Endodermal cell (in vitro differentiated cells): ENCODE measurements around the gene SPATA33. TPM values are rescaled to one million over a fixed set of nuclear protein-coding genes. Genes with fewer than 3 reads are reported as not detected.

ENCODE experiments used
- DNase-seq: peaks from one replicate; pipeline ENCODE4 v3.0.0-alpha.2; 2017
- H3K27ac ChIP-seq: 2 replicates; pipeline ENCODE4 v1.5.1; 2013; ENCODE audit warnings: mild to moderate bottlenecking, low read depth, low read length, moderate library complexity
- H3K27me3 ChIP-seq: 2 replicates; pipeline ENCODE4 v1.6.1; 2013; ENCODE audit warnings: mild to moderate bottlenecking, low read length, moderate library complexity; ENCODE audit not compliant: insufficient read depth, control insufficient read depth, poor library complexity, severe bottlenecking
- H3K36me3 ChIP-seq: 2 replicates; pipeline ENCODE4 v1.7.0; 2013; ENCODE audit warnings: mild to moderate bottlenecking, low read length, moderate library complexity; ENCODE audit not compliant: control insufficient read depth, insufficient read depth
- H3K4me1 ChIP-seq: one replicate; pipeline ENCODE4 v1.7.0; 2013; ENCODE audit warnings: low read length; ENCODE audit not compliant: control insufficient read depth, insufficient read depth
- H3K4me3 ChIP-seq: 2 replicates; pipeline ENCODE4 v1.5.1; 2013; ENCODE audit warnings: mild to moderate bottlenecking, low read length, moderate library complexity
- H3K9ac ChIP-seq: 2 replicates; pipeline ENCODE4 v1.6.1; 2013; ENCODE audit warnings: mild to moderate bottlenecking, low read length, moderate library complexity; ENCODE audit not compliant: poor library complexity, severe bottlenecking; ENCODE audit errors: extremely low read depth
- H3K9me3 ChIP-seq: 2 replicates; pipeline ENCODE4 v1.6.1; 2013; ENCODE audit warnings: mild to moderate bottlenecking, low read length, moderate library complexity; ENCODE audit not compliant: control insufficient read depth
- H3K27ac Mint-ChIP-seq: 2 replicates; pipeline ENCODE4 v1.8.0; 2020; ENCODE audit warnings: mixed read lengths
- H3K27me3 Mint-ChIP-seq: 2 replicates; pipeline ENCODE4 v1.8.0; 2021; ENCODE audit warnings: mild to moderate bottlenecking, mixed read lengths; ENCODE audit not compliant: insufficient read depth
- H3K36me3 Mint-ChIP-seq: 2 replicates; pipeline ENCODE4 v1.8.0; 2020; ENCODE audit warnings: low read depth, mixed read lengths
- H3K4me1 Mint-ChIP-seq: 2 replicates; pipeline ENCODE4 v1.8.0; 2020; ENCODE audit warnings: mixed read lengths
- H3K4me3 Mint-ChIP-seq: 2 replicates; pipeline ENCODE4 v1.8.0; 2020; ENCODE audit warnings: mild to moderate bottlenecking, moderate library complexity, mixed read lengths
- H3K9me3 Mint-ChIP-seq: 2 replicates; pipeline ENCODE4 v1.8.0; 2020; ENCODE audit warnings: mild to moderate bottlenecking, mixed read lengths
- WGBS, 2 experiments: methylation state at CpG; one replicate each; pipeline versions ENCODE4 v1.1.5 to v1.1.7; 2013; ENCODE audit warnings: missing lambda C conversion rate in 2 of 2, mixed read lengths in 1 of 2; ENCODE audit not compliant: insufficient coverage in 1 of 2, insufficient read length in 1 of 2; 5-methylcytosine and 5-hydroxymethylcytosine counted together
- total RNA-seq, 2 donors: library from RNA; stranded (reverse); fragmentation: NEBNext Ultra II Directional in 1 of 2; extraction: Animal tissue kit (Norgen Biotek cat#: 25700) in 1 of 2; gene quantifications; 2 replicates in 1 of 2; 3 replicates in 1 of 2; pipeline ENCODE4 v1.2.1, GENCODE V29; 2021
- TF ChIP-seq, protein P1 (sequence below): fragments of 200-600 bp; sonication (generic); conservative IDR thresholded peaks from 2 replicates; pipeline ENCODE4 v1.5.0; 2021; ENCODE audit warnings: antibody characterized with exemption, mild to moderate bottlenecking

SPATA33 gene
- total RNA-seq, 2 donors from 2014 or later = 21.8 to 28.7 TPM

GRCh38 chr16:89639385-89639784 lies 18.3 kb upstream of the SPATA33 start:
- no peaks in the 10 kb centered on the region for H3K36me3 Mint-ChIP-seq
- WGBS, 2 experiments = 88 to 100% methylated on average over 4 to 6 of the region's 6 CpGs
- Histone ChIP-seq H3K36me3 (peaks cover 5% of the 10 kb centered on the region), H3K4me3 (no peak overlapping the region), H3K9ac (no peak overlapping the region), H3K27ac (no peak overlapping the region), H3K4me1 (peaks cover 5% of the 10 kb centered on the region), H3K9me3 (no peaks in the 10 kb centered on the region), H3K27me3 (peaks cover 14% of the 10 kb centered on the region)
- peaks cover 8% of the 10 kb centered on the region for H3K4me1 Mint-ChIP-seq
- peaks cover 10% of the 10 kb centered on the region for H3K27me3 Mint-ChIP-seq
- no peaks in the 10 kb centered on the region for H3K9me3 Mint-ChIP-seq
- H3K27ac Mint-ChIP-seq = no peak overlapping the region
- no peak overlapping the region for H3K4me3 Mint-ChIP-seq
- no peak for DNase-seq
- TF ChIP-seq, protein P1, sequence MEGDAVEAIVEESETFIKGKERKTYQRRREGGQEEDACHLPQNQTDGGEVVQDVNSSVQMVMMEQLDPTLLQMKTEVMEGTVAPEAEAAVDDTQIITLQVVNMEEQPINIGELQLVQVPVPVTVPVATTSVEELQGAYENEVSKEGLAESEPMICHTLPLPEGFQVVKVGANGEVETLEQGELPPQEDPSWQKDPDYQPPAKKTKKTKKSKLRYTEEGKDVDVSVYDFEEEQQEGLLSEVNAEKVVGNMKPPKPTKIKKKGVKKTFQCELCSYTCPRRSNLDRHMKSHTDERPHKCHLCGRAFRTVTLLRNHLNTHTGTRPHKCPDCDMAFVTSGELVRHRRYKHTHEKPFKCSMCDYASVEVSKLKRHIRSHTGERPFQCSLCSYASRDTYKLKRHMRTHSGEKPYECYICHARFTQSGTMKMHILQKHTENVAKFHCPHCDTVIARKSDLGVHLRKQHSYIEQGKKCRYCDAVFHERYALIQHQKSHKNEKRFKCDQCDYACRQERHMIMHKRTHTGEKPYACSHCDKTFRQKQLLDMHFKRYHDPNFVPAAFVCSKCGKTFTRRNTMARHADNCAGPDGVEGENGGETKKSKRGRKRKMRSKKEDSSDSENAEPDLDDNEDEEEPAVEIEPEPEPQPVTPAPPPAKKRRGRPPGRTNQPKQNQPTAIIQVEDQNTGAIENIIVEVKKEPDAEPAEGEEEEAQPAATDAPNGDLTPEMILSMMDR = no peak

DNA sequence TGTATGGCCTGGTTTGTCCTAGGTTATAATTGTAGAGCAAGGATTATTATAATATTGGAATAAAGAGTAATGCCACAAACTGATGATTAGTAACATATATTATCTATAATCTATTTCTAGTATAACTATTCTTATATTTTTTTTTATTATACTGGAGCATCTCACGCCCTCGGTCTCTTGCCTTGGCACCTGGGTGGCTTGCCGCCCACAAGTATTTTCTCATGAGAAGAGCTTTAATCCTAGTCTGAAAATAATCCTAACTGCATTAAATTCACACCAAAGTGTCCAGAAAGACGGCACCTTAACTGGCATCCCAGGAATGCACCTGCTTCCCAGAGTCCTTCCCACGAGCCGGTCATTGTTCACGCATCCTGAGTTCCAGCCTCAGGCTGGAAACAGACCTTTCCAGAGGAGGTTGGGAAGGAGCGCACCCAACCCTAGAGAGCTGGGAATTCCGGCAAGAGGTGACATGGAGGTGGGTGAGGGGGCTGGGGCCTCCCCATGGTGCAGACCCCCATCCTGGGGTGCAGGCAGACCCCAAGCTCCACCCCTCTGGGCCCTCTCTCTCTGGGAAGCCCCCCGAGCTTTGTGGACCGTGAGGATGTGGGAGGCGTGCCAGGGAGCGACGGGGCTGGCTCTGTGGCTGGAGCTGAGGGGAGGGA lies 16.0 kb upstream of the SPATA33 start:
- Mint-ChIP-seq H3K27me3 (peaks cover 4% of the 10 kb centered on the region), H3K4me1 (peaks cover 8% of the 10 kb centered on the region), H3K27ac (no peak overlapping the region), H3K4me3 (no peak overlapping the region), H3K36me3 (peaks cover 15% of the 10 kb centered on the region), H3K9me3 (no peaks in the 10 kb centered on the region)
- Histone ChIP-seq H3K36me3 (peaks cover 21% of the 10 kb centered on the region), H3K27me3 (no peaks in the 10 kb centered on the region), H3K4me1 (peaks cover 5% of the 10 kb centered on the region), H3K9ac (no peak overlapping the region), H3K27ac (no peak overlapping the region), H3K4me3 (no peak overlapping the region), H3K9me3 (no peaks in the 10 kb centered on the region)
- TF ChIP-seq, protein P1 = no peak
- WGBS, 2 experiments = 80 to 92% methylated on average over 7 to 13 of the region's 14 CpGs
- DNase-seq = no peak

- TF ChIP-seq, protein P1 = no peak
- 88 to 93% methylated on average over 11 to 13 of the region's 13 CpGs for WGBS, 2 experiments
- Histone ChIP-seq H3K4me1 (peaks cover 5% of the 10 kb centered on the region), H3K36me3 (peaks cover 25% of the 10 kb centered on the region), H3K9ac (no peak overlapping the region), H3K27ac (no peak overlapping the region), H3K27me3 (no peaks in the 10 kb centered on the region), H3K4me3 (no peak overlapping the region), H3K9me3 (no peaks in the 10 kb centered on the region)
- peaks cover 8% of the 10 kb centered on the region for H3K4me1 Mint-ChIP-seq
- DNase-seq = no peak
- H3K27me3 Mint-ChIP-seq = peaks cover 4% of the 10 kb centered on the region
- no peak overlapping the region for H3K4me3 Mint-ChIP-seq
- H3K9me3 Mint-ChIP-seq = no peaks in the 10 kb centered on the region
- peaks cover 19% of the 10 kb centered on the region for H3K36me3 Mint-ChIP-seq
- peak overlapping the region; percentile 19 for H3K27ac Mint-ChIP-seq
These were observed 15.1 kb upstream of the SPATA33 start for GRCh38 chr16:89642574-89642973.
